HG02870 (cell line): ENCODE results near the gene TMEM30A.

Experiments used
- ATAC-seq: cut with Tn5 transposase; IDR thresholded peaks from one replicate; pipeline ENCODE4 v1.9.1; 2021; ENCODE audit warnings: mild to moderate bottlenecking, moderate library complexity; ENCODE audit not compliant: unreplicated experiment

The TMEM30A gene

GRCh38 chr6:75266716-75267291, 17.8 kb downstream of the TMEM30A start:
- peak; percentile 70 for ATAC-seq

GRCh38 chr6:75263401-75263750, 21.2 kb downstream of the TMEM30A start:
- no peak for ATAC-seq

- ATAC-seq: no peak
Observed at GRCh38 chr6:75262716-75263400, 21.7 kb downstream of the TMEM30A start.

GRCh38 chr6:75261299-75261698, 23.3 kb downstream of the TMEM30A start:
- ATAC-seq: no peak

GRCh38 chr6:75257343-75258087, 27.1 kb downstream of the TMEM30A start:
- ATAC-seq: no peak

GRCh38 chr6:75250552-75250951, 34.0 kb downstream of the TMEM30A start:
- no peak for ATAC-seq

GRCh38 chr6:75249837-75250236, 34.8 kb downstream of the TMEM30A start:
- no peak for ATAC-seq

GRCh38 chr6:75246386-75246785, 38.2 kb downstream of the TMEM30A start:
- no peak for ATAC-seq

GRCh38 chr6:75244063-75244584, 40.5 kb downstream of the TMEM30A start:
- ATAC-seq: peak; percentile 1

- ATAC-seq: peak; percentile 95
Observed at GRCh38 chr6:75243333-75244062, 41.1 kb downstream of the TMEM30A start, which contains the start of gene COX7A2. COX7A2 (minus strand) TSS chr6:75243801; CDS start chr6:75243734, 67 bp downstream.

- no peak for ATAC-seq
Observed at GRCh38 chr6:75236630-75237029, 48.0 kb downstream of the TMEM30A start.

- ATAC-seq: no peak
Observed at GRCh38 chr6:75235271-75235670, 49.3 kb downstream of the TMEM30A start.

GRCh38 chr6:75234126-75234865, 50.3 kb downstream of the TMEM30A start:
- ATAC-seq: no peak

- ATAC-seq: no peak
Observed at GRCh38 chr6:75233092-75233615, 51.4 kb downstream of the TMEM30A start.

GRCh38 chr6:75230484-75231325, 53.9 kb downstream of the TMEM30A start:
- ATAC-seq: no peak

GRCh38 chr6:75224303-75224926, 60.2 kb downstream of the TMEM30A start:
- no peak for ATAC-seq

- no peak for ATAC-seq
Observed at GRCh38 chr6:75223428-75223827, 61.2 kb downstream of the TMEM30A start.

- ATAC-seq: no peak
Observed at GRCh38 chr6:75222261-75222660, 62.3 kb downstream of the TMEM30A start.

GRCh38 chr6:75221116-75221515, 63.5 kb downstream of the TMEM30A start:
- no peak for ATAC-seq
